Peyer's patch (tissue), 4 donors: ENCODE results near the gene FADS6.

Source experiments
- POLR2A ChIP-seq, 2 donors: fragments of 450-650 bp; IDR thresholded peaks; one replicate each; pipeline ENCODE4 v1.5.1; 2017; ENCODE audit warnings: antibody characterized with exemption in 2 of 2, mild to moderate bottlenecking in 2 of 2, moderate library complexity in 2 of 2
- TF ChIP-seq, protein P1 (sequence below), 6 experiments: fragments of 450-650 bp in 4 of 6; fragments of 200-600 bp in 2 of 6; sonication (generic) in 1 of 6; IDR thresholded peaks; one replicate each; pipeline ENCODE4 v1.5.1; 2017 to 2019; ENCODE audit warnings: antibody characterized with exemption in 6 of 6, mild to moderate bottlenecking in 3 of 6, moderate library complexity in 1 of 6

DNA sequence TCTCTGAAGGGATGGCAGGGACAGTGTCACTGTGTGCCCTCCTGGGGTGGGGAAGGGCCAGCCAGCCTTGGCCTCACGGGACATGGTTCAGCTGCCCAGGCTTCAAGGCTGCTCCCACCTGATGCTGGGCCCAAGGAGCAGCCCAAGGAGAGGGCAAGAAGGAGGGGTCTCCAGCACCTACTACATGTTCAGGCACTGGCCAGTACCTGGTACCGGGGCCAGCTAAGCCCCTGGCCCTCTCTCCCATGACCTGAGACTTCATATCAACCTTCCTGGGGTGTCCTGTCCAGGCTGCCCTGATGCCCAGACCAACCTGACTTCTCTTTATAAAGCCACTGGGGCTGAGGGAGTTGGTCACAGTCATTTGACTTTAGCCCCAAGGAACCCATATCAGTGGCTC, 28.3 kb upstream of the FADS6 start:
- TF ChIP-seq POLR2A (IDR thresholded peaks at IDR 0.05) = no peak
- TF ChIP-seq, protein P1, sequence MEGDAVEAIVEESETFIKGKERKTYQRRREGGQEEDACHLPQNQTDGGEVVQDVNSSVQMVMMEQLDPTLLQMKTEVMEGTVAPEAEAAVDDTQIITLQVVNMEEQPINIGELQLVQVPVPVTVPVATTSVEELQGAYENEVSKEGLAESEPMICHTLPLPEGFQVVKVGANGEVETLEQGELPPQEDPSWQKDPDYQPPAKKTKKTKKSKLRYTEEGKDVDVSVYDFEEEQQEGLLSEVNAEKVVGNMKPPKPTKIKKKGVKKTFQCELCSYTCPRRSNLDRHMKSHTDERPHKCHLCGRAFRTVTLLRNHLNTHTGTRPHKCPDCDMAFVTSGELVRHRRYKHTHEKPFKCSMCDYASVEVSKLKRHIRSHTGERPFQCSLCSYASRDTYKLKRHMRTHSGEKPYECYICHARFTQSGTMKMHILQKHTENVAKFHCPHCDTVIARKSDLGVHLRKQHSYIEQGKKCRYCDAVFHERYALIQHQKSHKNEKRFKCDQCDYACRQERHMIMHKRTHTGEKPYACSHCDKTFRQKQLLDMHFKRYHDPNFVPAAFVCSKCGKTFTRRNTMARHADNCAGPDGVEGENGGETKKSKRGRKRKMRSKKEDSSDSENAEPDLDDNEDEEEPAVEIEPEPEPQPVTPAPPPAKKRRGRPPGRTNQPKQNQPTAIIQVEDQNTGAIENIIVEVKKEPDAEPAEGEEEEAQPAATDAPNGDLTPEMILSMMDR (IDR thresholded peaks at IDR 0.05) = no peak
